ENCODE data around the gene DIS3L2. TPM values are rescaled to one million over a fixed set of nuclear protein-coding genes. Genes with fewer than 3 reads are reported as not detected.
A peak's percentile ranks its signal among the peaks of the same experiment; 100 is the strongest.

Gene DIS3L2
- total RNA-seq, 2 experiments from 2014 or later, result 20.2 to 20.6 TPM

GRCh38 chr2:232324778-232325177 lies 363.3 kb downstream of the DIS3L2 start:
- Histone ChIP-seq H3K9me3 (ENCODE audit: low read length) (no peaks in the 10 kb centered on the region), H3K79me2 (ENCODE audit: insufficient read depth, low read depth, low read length) (no peaks in the 10 kb centered on the region), H4K20me1 (ENCODE audit: insufficient read depth, low read length) (no peaks in the 10 kb centered on the region), H2AFZ (ENCODE audit: low read length) (no peak overlapping the region), H3K27ac (ENCODE audit: low read depth, low read length, poor library complexity, severe bottlenecking) (no peak overlapping the region), H3K36me3 (ENCODE audit: insufficient read depth, low read length) (no peaks in the 10 kb centered on the region), H3K4me1 (ENCODE audit: insufficient read depth, low read length, poor library complexity, severe bottlenecking) (peaks cover 14% of the 10 kb centered on the region), H3K9me2 (ENCODE audit: insufficient read depth, low read length) (no peaks in the 10 kb centered on the region), H3K4me3 (ENCODE audit: low read depth, low read length, poor library complexity, severe bottlenecking) (no peak overlapping the region), H3K4me2 (ENCODE audit: low read length) (no peak overlapping the region)
- DNase-seq (ENCODE audit: low spot score), result no peak
- no TSS peak for BruUV-seq (replicated peaks)
- ChIA-PET POLR2A (no interaction called here), CTCF (ENCODE audit: unreplicated experiment) (interaction anchor here (0.6 kb wide), 1 partner anchor 396 kb away, joined by 3 read pairs; no protein-coding TSS in a partner anchor)
- no peak for TF ChIP-seq EZH2phosphoT487 (IDR thresholded peaks at IDR 0.05; ENCODE audit: borderline replicate concordance, low read depth, low read length)
- no peak for TF ChIP-seq CTCF (conservative IDR thresholded peaks at IDR 0.05; ENCODE audit: low read length)
- intact Hi-C loops (cut with micrococcal nuclease; ENCODE audit: unreplicated experiment), result loop anchor here (5.0 kb wide), 1 partner anchor 198 kb away; the partner anchor contains the start of gene PRSS56

DNA sequence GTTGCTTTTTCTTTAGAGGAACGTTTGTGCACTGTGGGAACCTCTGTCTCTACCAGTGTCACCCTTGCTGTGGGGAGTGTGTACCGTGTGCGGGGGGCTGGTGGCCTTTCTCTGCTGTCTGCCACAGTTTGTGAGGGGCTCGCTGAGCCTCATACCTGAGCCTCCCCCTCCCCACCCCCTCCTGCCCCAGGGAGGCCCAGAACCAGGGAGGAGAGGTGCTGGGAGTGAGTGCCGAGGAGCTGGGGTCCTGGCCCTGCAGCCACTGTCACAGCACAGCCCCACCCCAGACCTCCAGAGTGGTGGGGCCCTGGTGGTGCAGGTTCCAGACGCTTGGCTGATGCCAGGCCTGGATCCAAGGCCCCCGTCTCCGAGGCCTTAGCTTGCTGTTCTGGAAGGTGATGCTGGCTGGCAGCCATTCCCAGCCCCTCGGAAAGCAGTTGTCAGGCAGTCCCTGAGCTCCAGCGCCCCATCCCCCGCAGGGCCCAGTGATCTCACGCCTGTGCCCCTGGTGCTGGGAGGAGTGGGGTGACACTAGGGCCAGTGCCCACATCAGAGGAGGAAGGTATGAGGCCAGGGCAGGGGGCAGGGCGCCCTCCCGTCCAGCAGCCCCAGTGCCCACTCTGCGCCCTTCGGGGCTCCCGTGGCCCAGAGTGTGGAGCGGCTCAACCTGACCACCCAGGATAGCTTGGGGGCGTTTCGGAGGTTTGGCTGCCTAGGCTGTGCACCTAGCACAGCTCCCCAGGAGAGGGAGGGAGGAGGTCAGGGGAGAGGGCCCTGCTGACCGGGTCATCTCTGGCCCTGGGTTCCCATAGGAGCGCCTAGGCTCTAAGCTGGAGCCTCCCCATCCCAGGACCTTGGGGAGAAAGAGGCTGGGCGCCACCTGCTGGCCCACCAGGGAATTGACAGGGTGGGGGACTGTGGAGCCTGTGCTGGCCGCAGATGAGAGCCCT lies 364.1 kb downstream of the DIS3L2 start:
- TF ChIP-seq CTCF (conservative IDR thresholded peaks at IDR 0.05; ENCODE audit: low read length) (peak; percentile 66), EZH2phosphoT487 (IDR thresholded peaks at IDR 0.05; ENCODE audit: borderline replicate concordance, low read depth, low read length) (no peak)
- DNase-seq (ENCODE audit: low spot score), result peak; percentile 27
- Histone ChIP-seq H4K20me1 (ENCODE audit: insufficient read depth, low read length) (no peaks in the 10 kb centered on the region), H3K9me3 (ENCODE audit: low read length) (no peaks in the 10 kb centered on the region), H3K4me2 (ENCODE audit: low read length) (no peak overlapping the region), H3K4me3 (ENCODE audit: low read depth, low read length, poor library complexity, severe bottlenecking) (no peak overlapping the region), H3K4me1 (ENCODE audit: insufficient read depth, low read length, poor library complexity, severe bottlenecking) (peaks cover 14% of the 10 kb centered on the region), H3K27ac (ENCODE audit: low read depth, low read length, poor library complexity, severe bottlenecking) (no peak overlapping the region), H3K79me2 (ENCODE audit: insufficient read depth, low read depth, low read length) (no peaks in the 10 kb centered on the region), H3K9me2 (ENCODE audit: insufficient read depth, low read length) (no peaks in the 10 kb centered on the region), H3K36me3 (ENCODE audit: insufficient read depth, low read length) (no peaks in the 10 kb centered on the region), H2AFZ (ENCODE audit: low read length) (no peak overlapping the region)
- intact Hi-C loops (cut with micrococcal nuclease; ENCODE audit: unreplicated experiment), result loop anchor here (5.0 kb wide), 1 partner anchor 197 kb away; the partner anchor contains the start of gene PRSS56
- CTCF ChIA-PET (ENCODE audit: unreplicated experiment), result interaction anchor here (0.6 kb wide), 1 partner anchor 397 kb away, joined by 3 read pairs; no protein-coding TSS in a partner anchor
- POLR2A ChIA-PET, result no interaction called here
- BruUV-seq (replicated peaks), result no TSS peak

All from OCI-LY7 (cell line).